ENCODE data around the gene TRIM41. TPM values are rescaled to one million over a fixed set of nuclear protein-coding genes. Genes with fewer than 3 reads are reported as not detected.

The TRIM41 gene
- total and polyA plus RNA-seq, 2 of the 13 experiments (the other 11 are each of a cell fraction or from before 2014, with no cell fraction given) = 10.2 to 16.7 TPM

- TF ChIP-seq HMGXB4 (CRISPR knock-in tag; IDR thresholded peaks at IDR 0.05; ENCODE audit: borderline replicate concordance in 1 of 2, low read depth in 1 of 2) (no peak), ZNF580 (CRISPR knock-in tag; IDR thresholded peaks at IDR 0.05; ENCODE audit: borderline replicate concordance, low read depth) (no peak), ZGPAT (CRISPR knock-in tag; IDR thresholded peaks at IDR 0.05) (no peak), ZNF589 (CRISPR knock-in tag; conservative IDR thresholded peaks at IDR 0.05) (no peak), BHLHE40 (IDR thresholded peaks at IDR 0.05; ENCODE audit: low read length) (no peak), TFDP2 (CRISPR knock-in tag; IDR thresholded peaks at IDR 0.05) (0 out of 2 replicates have a peak, but pooled peaks have one; percentile 20), SOX5 (CRISPR knock-in tag; IDR thresholded peaks at IDR 0.05; ENCODE audit: borderline replicate concordance) (no peak), ZNF292 (CRISPR knock-in tag; IDR thresholded peaks at IDR 0.05; ENCODE audit: borderline replicate concordance, low read depth) (no peak), POGZ (CRISPR knock-in tag; IDR thresholded peaks at IDR 0.05) (no peak), HHEX (CRISPR knock-in tag; IDR thresholded peaks at IDR 0.05) (no peak), ZNF614 (CRISPR knock-in tag; IDR thresholded peaks at IDR 0.05; ENCODE audit: borderline replicate concordance) (no peak), ZNF234 (CRISPR knock-in tag; conservative IDR thresholded peaks at IDR 0.05) (no peak), KLF12 (CRISPR knock-in tag; IDR thresholded peaks at IDR 0.05; ENCODE audit: borderline replicate concordance) (no peak), ZNF329 (CRISPR knock-in tag; IDR thresholded peaks at IDR 0.05; ENCODE audit: low read depth) (no peak), HCFC1 (IDR thresholded peaks at IDR 0.05; ENCODE audit: low read depth, low read length) (no peak), U2AF2 (IDR thresholded peaks at IDR 0.05; ENCODE audit: low read depth, low read length) (no peak), SIN3A (IDR thresholded peaks at IDR 0.05; ENCODE audit: borderline replicate concordance, low read depth, low read length) (0 out of 2 replicates have a peak, but pooled peaks have one; percentile 12), ZNF280D (CRISPR knock-in tag; IDR thresholded peaks at IDR 0.05) (no peak), ZNF460 (CRISPR knock-in tag; IDR thresholded peaks at IDR 0.05; ENCODE audit: borderline replicate concordance) (no peak), PPARG (CRISPR knock-in tag; conservative IDR thresholded peaks at IDR 0.05) (no peak), STAG1 (CRISPR knock-in tag; IDR thresholded peaks at IDR 0.05) (no peak), MXD1 (CRISPR knock-in tag; IDR thresholded peaks at IDR 0.05) (no peak)
These were observed 12.7 kb downstream of the TRIM41 start (continued) for GRCh38 chr5:181235689-181236366.
